Activated CD4-positive, alpha-beta T cell treated with anti-CD3 and anti-CD28 coated beads, Interleukin-2, amount 10 ng/mL, durations not matched to agents 24 days and 14 days (primary cell): Measurements from ENCODE around the gene RING1. TPM values are rescaled to one million over a fixed set of nuclear protein-coding genes. Genes with fewer than 3 reads are reported as not detected.
A peak's percentile ranks its signal among the peaks of the same experiment; 100 is the strongest.

Source experiments
- DNase-seq: peaks from one replicate; pipeline ENCODE4 v3.0.0; 2022
- H3K27ac Mint-ChIP-seq: one replicate; pipeline ENCODE4 v1.8.0; 2022; ENCODE audit warnings: mild to moderate bottlenecking, mixed read lengths
- H3K27me3 Mint-ChIP-seq: one replicate; pipeline ENCODE4 v1.8.0; 2022; ENCODE audit warnings: mixed read lengths
- H3K36me3 Mint-ChIP-seq: one replicate; pipeline ENCODE4 v1.8.0; 2022; ENCODE audit warnings: low read depth, mild to moderate bottlenecking, mixed read lengths
- H3K4me1 Mint-ChIP-seq: one replicate; pipeline ENCODE4 v1.8.0; 2021; ENCODE audit warnings: mixed read lengths
- H3K4me3 Mint-ChIP-seq: one replicate; pipeline ENCODE4 v1.8.0; 2022; ENCODE audit warnings: mild to moderate bottlenecking, moderate library complexity, mixed read lengths
- H3K9me3 Mint-ChIP-seq: one replicate; pipeline ENCODE4 v1.8.0; 2021; ENCODE audit warnings: mixed read lengths
- intact Hi-C: fragments of 100-400 bp; cut with micrococcal nuclease; formaldehyde crosslinking; loops from one replicate; pipeline ENCODE4 v1.15.1; 2023
- total RNA-seq: library from RNA; stranded (reverse); gene quantifications from 2 replicates; pipeline ENCODE4 v1.2.3, GENCODE V29; 2022

The RING1 gene
- total RNA-seq, 1 donor from 2014 or later: 47.6 TPM

- H3K27ac Mint-ChIP-seq: no peak overlapping the region
- peaks cover 24% of the 10 kb centered on the region for H3K4me1 Mint-ChIP-seq
- no peaks in the 10 kb centered on the region for H3K9me3 Mint-ChIP-seq
- H3K27me3 Mint-ChIP-seq: peaks cover 33% of the 10 kb centered on the region
- DNase-seq: no peak
- H3K4me3 Mint-ChIP-seq: no peak overlapping the region
- intact Hi-C loops: no loop called here
- H3K36me3 Mint-ChIP-seq: peaks cover 46% of the 10 kb centered on the region
These were observed 14.7 kb upstream of the RING1 start for GRCh38 chr6:33193619-33194018.

- H3K9me3 Mint-ChIP-seq: no peaks in the 10 kb centered on the region
- H3K4me3 Mint-ChIP-seq: no peak overlapping the region
- intact Hi-C loops: no loop called here
- H3K36me3 Mint-ChIP-seq: peaks cover 49% of the 10 kb centered on the region
- peaks cover 32% of the 10 kb centered on the region for H3K4me1 Mint-ChIP-seq
- peaks cover 32% of the 10 kb centered on the region for H3K27me3 Mint-ChIP-seq
- no peak for DNase-seq
- no peak overlapping the region for H3K27ac Mint-ChIP-seq
These were observed 13.8 kb upstream of the RING1 start for GRCh38 chr6:33194431-33194979.

GRCh38 chr6:33195304-33196165 lies 12.8 kb upstream of the RING1 start:
- DNase-seq: no peak
- H3K27ac Mint-ChIP-seq: no peak overlapping the region
- intact Hi-C loops: loop anchor here (2.0 kb wide), 1 partner anchor 35 kb away; no protein-coding TSS in a partner anchor

GRCh38 chr6:33197431-33198048 lies 10.8 kb upstream of the RING1 start:
- peaks cover 68% of the 10 kb centered on the region for H3K36me3 Mint-ChIP-seq
- peak; percentile 83 for DNase-seq
- H3K4me3 Mint-ChIP-seq: peak overlapping the region; percentile 31
- intact Hi-C loops: loop anchor here (2.0 kb wide), 1 partner anchor 37 kb away; no protein-coding TSS in a partner anchor
- no peak overlapping the region for H3K27ac Mint-ChIP-seq
- H3K4me1 Mint-ChIP-seq: peaks cover 45% of the 10 kb centered on the region
- H3K27me3 Mint-ChIP-seq: peaks cover 8% of the 10 kb centered on the region
- H3K9me3 Mint-ChIP-seq: no peaks in the 10 kb centered on the region

More at GRCh38 chr6:33195304-33196165, 12.8 kb upstream of the RING1 start:
- no peak overlapping the region for H3K4me3 Mint-ChIP-seq
- H3K9me3 Mint-ChIP-seq: no peaks in the 10 kb centered on the region
- H3K4me1 Mint-ChIP-seq: peaks cover 33% of the 10 kb centered on the region
- H3K27me3 Mint-ChIP-seq: peaks cover 25% of the 10 kb centered on the region
- H3K36me3 Mint-ChIP-seq: peaks cover 50% of the 10 kb centered on the region

GRCh38 chr6:33198159-33198852 lies 10.0 kb upstream of the RING1 start:
- Mint-ChIP-seq H3K4me3 (peak overlapping the region; percentile 100), H3K27me3 (peaks cover 3% of the 10 kb centered on the region), H3K27ac (peak overlapping the region; percentile 97), H3K36me3 (peaks cover 74% of the 10 kb centered on the region), H3K4me1 (peaks cover 50% of the 10 kb centered on the region), H3K9me3 (no peaks in the 10 kb centered on the region)
- intact Hi-C loops: no loop called here
- DNase-seq: no peak

- intact Hi-C loops: no loop called here
- no peaks in the 10 kb centered on the region for H3K9me3 Mint-ChIP-seq
These were observed 9.4 kb upstream of the RING1 start for GRCh38 chr6:33198853-33199436.

GRCh38 chr6:33199687-33200218 lies 8.5 kb upstream of the RING1 start:
- DNase-seq: peak; percentile 95
- H3K27ac Mint-ChIP-seq: peak overlapping the region; percentile 97
- no peaks in the 10 kb centered on the region for H3K27me3 Mint-ChIP-seq
- H3K4me1 Mint-ChIP-seq: peaks cover 56% of the 10 kb centered on the region
- no peaks in the 10 kb centered on the region for H3K9me3 Mint-ChIP-seq
- peaks cover 71% of the 10 kb centered on the region for H3K36me3 Mint-ChIP-seq
- intact Hi-C loops: loop anchor here (1.0 to 10.0 kb wide), 9 partner anchors 50 to 1547 kb away; partner anchors contain the start of genes AGPAT1, BAG6, CLIC1 and CUTA
- H3K4me3 Mint-ChIP-seq: peak overlapping the region; percentile 100

More at GRCh38 chr6:33198853-33199436, 9.4 kb upstream of the RING1 start:
- H3K36me3 Mint-ChIP-seq: peaks cover 74% of the 10 kb centered on the region
- peak overlapping the region; percentile 100 for H3K4me3 Mint-ChIP-seq
- peaks cover 52% of the 10 kb centered on the region for H3K4me1 Mint-ChIP-seq
- no peaks in the 10 kb centered on the region for H3K27me3 Mint-ChIP-seq
- no peak for DNase-seq
- peak overlapping the region; percentile 97 for H3K27ac Mint-ChIP-seq

GRCh38 chr6:33200219-33201146 lies 7.8 kb upstream of the RING1 start, which contains the start of the genes RXRB and SLC39A7:
TSS of gene RXRB (minus strand) at chr6:33200665. CDS start at chr6:33200476, 189 bp downstream.
TSS of gene SLC39A7 (plus strand) at chr6:33200867. CDS start at chr6:33201246, 379 bp downstream.
- Mint-ChIP-seq H3K27me3 (no peaks in the 10 kb centered on the region), H3K27ac (peak within 1 kb of the TSS; percentile 97), H3K36me3 (peaks cover 64% of the 10 kb centered on the region), H3K4me1 (peaks cover 62% of the 10 kb centered on the region), H3K9me3 (no peaks in the 10 kb centered on the region), H3K4me3 (peak within 1 kb of the TSS; percentile 100)
- intact Hi-C loops: loop anchor here (1.0 to 10.0 kb wide), 9 partner anchors 49 to 1548 kb away; partner anchors contain the start of genes AGPAT1, BAG6, CLIC1 and CUTA
- peak; percentile 99 for DNase-seq

- H3K4me1 Mint-ChIP-seq: peaks cover 68% of the 10 kb centered on the region
- H3K9me3 Mint-ChIP-seq: no peaks in the 10 kb centered on the region
- peak overlapping the region; percentile 97 for H3K27ac Mint-ChIP-seq
- peaks cover 58% of the 10 kb centered on the region for H3K36me3 Mint-ChIP-seq
- intact Hi-C loops: loop anchor here (2.0 to 10.0 kb wide), 4 partner anchors 79 to 1548 kb away; partner anchors contain the start of genes AGPAT1, BAG6, CLIC1 and RNF5
- peak overlapping the region; percentile 100 for H3K4me3 Mint-ChIP-seq
- no peak for DNase-seq
- no peaks in the 10 kb centered on the region for H3K27me3 Mint-ChIP-seq
These were observed 7.2 kb upstream of the RING1 start for GRCh38 chr6:33201147-33201545.

- H3K36me3 Mint-ChIP-seq: peaks cover 54% of the 10 kb centered on the region
- no peaks in the 10 kb centered on the region for H3K9me3 Mint-ChIP-seq
- peak overlapping the region; percentile 100 for H3K4me3 Mint-ChIP-seq
- peak overlapping the region; percentile 97 for H3K27ac Mint-ChIP-seq
- H3K4me1 Mint-ChIP-seq: peaks cover 72% of the 10 kb centered on the region
- intact Hi-C loops: loop anchor here (2.0 to 10.0 kb wide), 4 partner anchors 80 to 1549 kb away; partner anchors contain the start of genes AGPAT1, BAG6, CLIC1 and RNF5
- no peak for DNase-seq
- H3K27me3 Mint-ChIP-seq: no peaks in the 10 kb centered on the region
These were observed 6.4 kb upstream of the RING1 start for GRCh38 chr6:33201935-33202334.

- Mint-ChIP-seq H3K36me3 (peaks cover 48% of the 10 kb centered on the region), H3K4me3 (peak overlapping the region; percentile 100), H3K27ac (no peak overlapping the region), H3K4me1 (peaks cover 66% of the 10 kb centered on the region), H3K27me3 (no peaks in the 10 kb centered on the region), H3K9me3 (no peaks in the 10 kb centered on the region)
- intact Hi-C loops: loop anchor here (5.0 to 10.0 kb wide), 3 partner anchors 80 to 1468 kb away; partner anchors contain the start of genes AGPAT1, CLIC1 and RNF5
- DNase-seq: no peak
These were observed 5.5 kb upstream of the RING1 start for GRCh38 chr6:33202799-33203198.
